Melanocyte of skin (primary cell): Measurements from ENCODE around the gene GARIN6. TPM values are rescaled to one million over a fixed set of nuclear protein-coding genes. Genes with fewer than 3 reads are reported as not detected.

Experiments used
- total RNA-seq, 2 donors: library from RNA; depleted of rRNA; stranded (reverse); fragments of >200 nt; gene quantifications; 2 replicates each; pipeline ENCODE4 v1.2.3, GENCODE V29; 2012

Gene GARIN6
- total RNA-seq = not detected

DNA sequence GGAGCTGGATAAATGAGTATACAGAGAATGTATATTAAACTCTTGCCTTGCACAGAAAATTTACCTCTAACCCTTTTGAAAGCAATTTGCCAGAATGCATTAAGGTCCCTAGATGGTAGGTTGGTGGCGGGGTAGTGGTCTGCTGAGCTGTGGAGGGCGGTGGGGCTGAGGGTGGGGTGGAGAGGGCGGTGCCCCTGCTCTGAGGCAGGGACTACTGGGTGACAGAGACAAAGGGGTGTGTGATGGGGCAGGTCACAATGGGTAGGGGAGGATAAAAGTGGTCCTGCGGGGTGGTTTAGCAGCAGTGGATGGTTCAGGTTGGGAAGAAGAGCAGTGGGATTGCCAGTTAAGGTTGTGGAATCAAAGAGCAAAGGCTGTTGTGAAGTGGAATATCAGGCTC, at the start of gene GARIN6:
GARIN6 (plus strand) TSS at position 301 of the 400 bp plus-strand sequence. CDS start 422 bp downstream, outside the sequence.

